ENCODE data around the gene BBC3.
A peak's percentile ranks its signal among the peaks of the same experiment; 100 is the strongest.

The BBC3 gene

GRCh38 chr19:47210180-47210490 is 20.9 kb downstream of the BBC3 start:
- Mint-ChIP-seq H3K4me3 (no peak overlapping the region), H3K4me1 (peaks cover 44% of the 10 kb centered on the region), H3K27ac (peak overlapping the region in 2 of 3 experiments; percentile 73 to 87), H3K27me3 (ENCODE audit: low read depth) (peaks cover 3% of the 10 kb centered on the region), H3K36me3 (ENCODE audit: low read depth) (peaks cover 44% of the 10 kb centered on the region), H3K9me3 (no peaks in the 10 kb centered on the region)
- no peak for TF ChIP-seq CTCF (IDR thresholded peaks at IDR 0.05; ENCODE audit: unreplicated experiment in 3 of 3)

DNA sequence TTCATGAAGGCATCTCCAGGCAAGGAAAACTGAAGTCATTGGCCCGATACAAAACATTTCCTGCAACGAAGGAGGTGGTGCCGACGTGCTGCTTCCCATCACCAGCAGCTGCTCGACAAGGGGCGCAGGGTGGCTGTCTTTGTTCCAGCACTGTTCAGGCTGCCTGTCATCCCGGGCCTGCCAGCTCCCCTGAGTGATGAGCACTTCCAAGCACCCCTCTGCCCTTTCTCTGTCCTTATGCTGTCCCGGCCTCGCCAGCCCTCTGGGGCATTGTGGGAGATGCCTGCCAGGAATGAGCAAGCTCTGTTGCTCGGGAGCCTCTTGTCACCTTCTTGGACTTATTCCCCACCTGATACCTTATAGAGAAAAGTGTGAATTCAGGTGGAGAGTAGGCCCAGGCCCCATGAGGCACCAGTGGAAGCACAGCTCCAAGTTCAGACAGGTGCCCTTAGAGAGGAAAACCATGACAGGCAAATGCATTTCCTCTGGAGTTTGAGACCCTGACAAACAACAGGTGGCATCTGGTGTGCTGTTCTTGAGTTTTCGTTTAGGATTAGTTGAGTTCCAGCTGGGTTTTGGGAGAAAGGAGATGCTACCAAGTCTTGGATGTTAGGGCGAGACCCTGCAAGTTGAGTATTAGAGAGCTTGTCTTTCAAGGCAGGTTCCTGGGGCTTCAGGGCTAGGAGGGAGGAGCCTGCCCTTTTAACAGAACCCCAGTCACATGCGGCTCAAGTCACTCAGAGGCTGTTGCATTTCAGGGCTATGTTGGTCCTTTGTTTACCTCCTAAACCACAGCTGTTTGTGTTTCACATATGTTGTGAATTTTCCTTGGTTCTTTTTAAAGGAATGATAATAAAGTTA is 21.4 kb downstream of the BBC3 start:
- TF ChIP-seq CTCF (IDR thresholded peaks at IDR 0.05; ENCODE audit: unreplicated experiment in 3 of 3): no peak
- Mint-ChIP-seq H3K36me3 (ENCODE audit: low read depth) (peaks cover 50% of the 10 kb centered on the region), H3K4me3 (peak overlapping the region in 1 of 3 experiments; percentile 48), H3K4me1 (peaks cover 49% of the 10 kb centered on the region), H3K27me3 (ENCODE audit: low read depth) (peaks cover 3% of the 10 kb centered on the region), H3K9me3 (no peaks in the 10 kb centered on the region), H3K27ac (peak overlapping the region in 2 of 3 experiments; percentile 67 to 87)

GRCh38 chr19:47203254-47203653 is 27.7 kb downstream of the BBC3 start:
- H3K27ac Mint-ChIP-seq: peak overlapping the region; percentile 31 to 58 (median 56)
- TF ChIP-seq CTCF (IDR thresholded peaks at IDR 0.05; ENCODE audit: unreplicated experiment in 3 of 3): no peak
- H3K4me3 Mint-ChIP-seq: peak overlapping the region in 2 of 3 experiments; percentile 9 to 52
- no peaks in the 10 kb centered on the region for H3K9me3 Mint-ChIP-seq
- no peaks in the 10 kb centered on the region for H3K27me3 Mint-ChIP-seq (ENCODE audit: low read depth)
- H3K4me1 Mint-ChIP-seq: peaks cover 32% of the 10 kb centered on the region
- H3K36me3 Mint-ChIP-seq (ENCODE audit: low read depth): peaks cover 51% of the 10 kb centered on the region

- H3K4me1 Mint-ChIP-seq: peaks cover 22% of the 10 kb centered on the region
- H3K27me3 Mint-ChIP-seq (ENCODE audit: low read depth): no peaks in the 10 kb centered on the region
- peaks cover 52% of the 10 kb centered on the region for H3K36me3 Mint-ChIP-seq (ENCODE audit: low read depth)
- no peak overlapping the region for H3K4me3 Mint-ChIP-seq
- H3K27ac Mint-ChIP-seq: no peak overlapping the region
- H3K9me3 Mint-ChIP-seq: no peaks in the 10 kb centered on the region
- TF ChIP-seq CTCF (IDR thresholded peaks at IDR 0.05; ENCODE audit: unreplicated experiment in 3 of 3): no peak
These were observed 30.5 kb downstream of the BBC3 start for GRCh38 chr19:47200530-47200929.

GRCh38 chr19:47197141-47197540 is 33.9 kb downstream of the BBC3 start:
- H3K4me1 Mint-ChIP-seq: peaks cover 6% of the 10 kb centered on the region
- no peak overlapping the region for H3K27ac Mint-ChIP-seq
- H3K27me3 Mint-ChIP-seq (ENCODE audit: low read depth): no peaks in the 10 kb centered on the region
- peaks cover 35% of the 10 kb centered on the region for H3K36me3 Mint-ChIP-seq (ENCODE audit: low read depth)
- no peak overlapping the region for H3K4me3 Mint-ChIP-seq
- TF ChIP-seq CTCF (IDR thresholded peaks at IDR 0.05; ENCODE audit: unreplicated experiment in 3 of 3): no peak
- no peaks in the 10 kb centered on the region for H3K9me3 Mint-ChIP-seq

DNA sequence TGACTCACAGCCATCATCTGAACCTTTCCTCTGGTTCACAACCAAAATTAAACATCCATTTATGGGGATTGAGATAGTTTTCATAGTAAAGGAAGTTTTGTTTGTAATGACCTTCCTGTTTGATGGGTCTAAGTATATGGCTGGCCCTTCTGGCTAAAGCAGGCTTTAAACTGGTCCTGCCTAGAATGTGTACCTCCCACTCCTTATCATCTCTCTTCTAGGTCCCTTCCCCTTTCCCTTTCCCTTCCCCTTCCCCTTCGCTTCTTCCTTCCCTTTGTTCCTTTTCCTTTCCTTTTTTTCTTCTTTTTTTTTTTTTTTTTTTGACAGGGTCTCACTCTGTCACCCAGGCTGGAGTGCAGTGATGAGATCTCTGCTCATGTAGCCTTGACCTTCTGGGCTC is 35.6 kb downstream of the BBC3 start:
- no peak overlapping the region for H3K4me3 Mint-ChIP-seq

More for the DNA sequence above, 35.6 kb downstream of the BBC3 start:
- Mint-ChIP-seq H3K27ac (peak overlapping the region in 1 of 3 experiments; percentile 13), H3K27me3 (ENCODE audit: low read depth) (no peaks in the 10 kb centered on the region), H3K9me3 (no peaks in the 10 kb centered on the region), H3K36me3 (ENCODE audit: low read depth) (peaks cover 33% of the 10 kb centered on the region), H3K4me1 (peaks cover 12% of the 10 kb centered on the region)
- no peak for TF ChIP-seq CTCF (IDR thresholded peaks at IDR 0.05; ENCODE audit: unreplicated experiment in 3 of 3)

Measured in nephron (organoid).